ENCODE measurements around the gene TNNC1. TPM values are rescaled to one million over a fixed set of nuclear protein-coding genes. Genes with fewer than 3 reads are reported as not detected.

TNNC1 gene
- total RNA-seq, 1 experiment from 2014 or later = 5.6 TPM

GRCh38 chr3:52490939-52491526, 37.2 kb upstream of the TNNC1 start:
- Histone ChIP-seq H4K91ac (ENCODE audit: insufficient read length, low read depth, low read length) (no peak overlapping the region), H3K18ac (ENCODE audit: insufficient read length, low read depth, low read length) (no peak overlapping the region), H3K56ac (ENCODE audit: insufficient read length, low read depth, low read length) (no peak overlapping the region), H3T11ph (ENCODE audit: low read length) (no peak overlapping the region), H3K4me2 (ENCODE audit: insufficient read depth, insufficient read length, low read length) (no peak overlapping the region), H3K79me2 (ENCODE audit: insufficient read depth, low read length) (no peaks in the 10 kb centered on the region), H2BK120ac (ENCODE audit: low read depth, low read length, poor library complexity, severe bottlenecking) (no peak overlapping the region), H3K9ac (ENCODE audit: extremely low read depth, insufficient read length, low read length) (no peak overlapping the region), H3K4me1 (ENCODE audit: insufficient read depth, low read length) (no peaks in the 10 kb centered on the region), H3K23ac (ENCODE audit: insufficient read length, low read depth, low read length) (no peak overlapping the region), H3K27ac (ENCODE audit: insufficient read length, low read depth, low read length) (no peak overlapping the region), H2BK20ac (ENCODE audit: low read depth, low read length, poor library complexity, severe bottlenecking) (no peak overlapping the region), H2BK12ac (ENCODE audit: insufficient read length, low read depth, low read length) (no peak overlapping the region), H2AFZ (ENCODE audit: low read length) (no peak overlapping the region), H2BK15ac (ENCODE audit: low read depth, low read length) (no peak overlapping the region), H3K79me1 (ENCODE audit: insufficient read depth, low read depth, low read length, poor library complexity, severe bottlenecking) (no peaks in the 10 kb centered on the region), H3K23me2 (ENCODE audit: insufficient read length, low read depth, low read length, poor library complexity, severe bottlenecking) (no peaks in the 10 kb centered on the region), H2BK5ac (ENCODE audit: insufficient read length, low read length) (no peak overlapping the region), H4K8ac (replicated peaks; ENCODE audit: insufficient read length, low read depth, low read length) (no peak overlapping the region), H3K14ac (ENCODE audit: insufficient read depth, low read length) (no peak overlapping the region), H4K5ac (ENCODE audit: insufficient read length, low read depth, low read length) (no peak overlapping the region), H3K27me3 (ENCODE audit: insufficient read depth, low read length) (no peaks in the 10 kb centered on the region), H2AK5ac (ENCODE audit: insufficient read length, low read length) (no peak overlapping the region), H4K20me1 (ENCODE audit: control insufficient read depth, insufficient read depth, insufficient read length) (no peaks in the 10 kb centered on the region), H3K4ac (ENCODE audit: low read depth, low read length) (no peak overlapping the region), H3K9me3 (ENCODE audit: control insufficient read depth, low read depth, low read length) (no peaks in the 10 kb centered on the region)
- Mint-ChIP-seq H3K36me3 (ENCODE audit: insufficient read depth in 1 of 3, low read depth in 3 of 3) (peaks cover 19 to 65% (median 61%) of the 10 kb centered on the region in 3 experiments), H3K4me3 (no peak overlapping the region), H3K27me3 (ENCODE audit: low read depth) (no peaks in the 10 kb centered on the region), H3K4me1 (peaks cover 8 to 16% of the 10 kb centered on the region in 2 experiments), H3K9me3 (no peaks in the 10 kb centered on the region), H3K27ac (no peak overlapping the region)
- TF ChIP-seq, protein P1, sequence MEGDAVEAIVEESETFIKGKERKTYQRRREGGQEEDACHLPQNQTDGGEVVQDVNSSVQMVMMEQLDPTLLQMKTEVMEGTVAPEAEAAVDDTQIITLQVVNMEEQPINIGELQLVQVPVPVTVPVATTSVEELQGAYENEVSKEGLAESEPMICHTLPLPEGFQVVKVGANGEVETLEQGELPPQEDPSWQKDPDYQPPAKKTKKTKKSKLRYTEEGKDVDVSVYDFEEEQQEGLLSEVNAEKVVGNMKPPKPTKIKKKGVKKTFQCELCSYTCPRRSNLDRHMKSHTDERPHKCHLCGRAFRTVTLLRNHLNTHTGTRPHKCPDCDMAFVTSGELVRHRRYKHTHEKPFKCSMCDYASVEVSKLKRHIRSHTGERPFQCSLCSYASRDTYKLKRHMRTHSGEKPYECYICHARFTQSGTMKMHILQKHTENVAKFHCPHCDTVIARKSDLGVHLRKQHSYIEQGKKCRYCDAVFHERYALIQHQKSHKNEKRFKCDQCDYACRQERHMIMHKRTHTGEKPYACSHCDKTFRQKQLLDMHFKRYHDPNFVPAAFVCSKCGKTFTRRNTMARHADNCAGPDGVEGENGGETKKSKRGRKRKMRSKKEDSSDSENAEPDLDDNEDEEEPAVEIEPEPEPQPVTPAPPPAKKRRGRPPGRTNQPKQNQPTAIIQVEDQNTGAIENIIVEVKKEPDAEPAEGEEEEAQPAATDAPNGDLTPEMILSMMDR (conservative IDR thresholded peaks at IDR 0.05) = no peak
- WGBS (ENCODE audit: extremely low coverage, insufficient read length, low lambda C conversion rate) = no CpG with 5 or more reads among the region's 23 CpGs
- no peak for DNase-seq
